CD4-positive, alpha-beta T cell (primary cell): ENCODE measurements around the gene CALN1. TPM values are rescaled to one million over a fixed set of nuclear protein-coding genes. Genes with fewer than 3 reads are reported as not detected.

Source experiments
- ATAC-seq: fragments of 200-7000 bp; cut with Tn5 transposase; one replicate; pipeline ENCODE4 v1.10.0; 2022; ENCODE audit warnings: mild to moderate bottlenecking; ENCODE audit not compliant: poor library complexity
- CTCF ChIA-PET: fragments of 350-600 bp; sonication (Branson Sonifier 250); formaldehyde crosslinking; loops from one replicate; lab custom pipeline; 2021; ENCODE audit warnings: antibody characterized with exemption, inconsistent platforms; lab: Charles Lee
- POLR2A ChIA-PET: fragments of 350-600 bp; sonication (Branson Sonifier 250); formaldehyde crosslinking; loops from one replicate; lab custom pipeline; 2021; ENCODE audit warnings: antibody characterized with exemption, inconsistent platforms; lab: Charles Lee
- DNase-seq, 14 experiments: peaks; one replicate each; pipeline ENCODE4 v3.0.0-alpha.2; 2013 to 2020; ENCODE audit warnings: mixed read lengths in 2 of 14
- H3K27ac ChIP-seq, 2 donors: one replicate each; pipeline versions ENCODE4 v1.5.1 to v1.7.0; 2013; ENCODE audit warnings: low read length in 2 of 2, low read depth in 1 of 2, mild to moderate bottlenecking in 1 of 2
- H3K27me3 ChIP-seq, 2 experiments: 1 replicate in 1 of 2; 2 replicates in 1 of 2; pipeline versions ENCODE4 v1.6.1 to v1.7.0; 2013; ENCODE audit warnings: low read length in 2 of 2, control low read depth in 1 of 2, mild to moderate bottlenecking in 1 of 2, moderate library complexity in 1 of 2; ENCODE audit not compliant: insufficient read depth in 2 of 2, control insufficient read depth in 1 of 2
- H3K36me3 ChIP-seq: one replicate; pipeline ENCODE4 v1.6.1; 2013; ENCODE audit warnings: low read length, control low read depth; ENCODE audit not compliant: insufficient read depth
- H3K4me1 ChIP-seq: one replicate; pipeline ENCODE4 v1.6.1; 2013; ENCODE audit warnings: low read length, control low read depth; ENCODE audit not compliant: insufficient read depth
- H3K4me3 ChIP-seq: one replicate; pipeline ENCODE4 v1.5.1; 2013; ENCODE audit warnings: mild to moderate bottlenecking, low read length, moderate library complexity
- H3K9me3 ChIP-seq, 2 experiments: 1 replicate in 1 of 2; 2 replicates in 1 of 2; pipeline versions ENCODE4 v1.6.1 to v1.7.0; 2013; ENCODE audit warnings: low read length in 2 of 2, mild to moderate bottlenecking in 2 of 2, control low read depth in 1 of 2, moderate library complexity in 1 of 2; ENCODE audit not compliant: control insufficient read depth in 1 of 2, insufficient read depth in 1 of 2
- H3K27ac Mint-ChIP-seq: one replicate; pipeline ENCODE4 v1.8.0; 2020; ENCODE audit warnings: mixed read lengths
- H3K27me3 Mint-ChIP-seq: one replicate; pipeline ENCODE4 v1.8.0; 2021; ENCODE audit warnings: mixed read lengths
- H3K36me3 Mint-ChIP-seq: one replicate; pipeline ENCODE4 v1.8.0; 2021; ENCODE audit warnings: low read depth, mixed read lengths
- H3K4me1 Mint-ChIP-seq: one replicate; pipeline ENCODE4 v1.8.0; 2021; ENCODE audit warnings: low read depth, mixed read lengths
- H3K4me3 Mint-ChIP-seq: one replicate; pipeline ENCODE4 v1.8.0; 2020; ENCODE audit warnings: mild to moderate bottlenecking, mixed read lengths
- H3K9me3 Mint-ChIP-seq: one replicate; pipeline ENCODE4 v1.8.0; 2020; ENCODE audit warnings: mixed read lengths
- CTCF ChIP-seq: fragments of 200-600 bp; IDR thresholded peaks from one replicate; pipeline ENCODE4 v1.8.0; 2022; ENCODE audit warnings: antibody characterized with exemption, mild to moderate bottlenecking
- intact Hi-C, 2 experiments: fragments of 100-400 bp; cut with DNase I in 1 of 2; cut with micrococcal nuclease in 1 of 2; formaldehyde crosslinking; loops; one replicate each; pipeline versions ENCODE4 v1.15.1 to v1.9.0; 2023 to 2025; cut with DNase I, micrococcal nuclease
- total RNA-seq, 174 experiments: library from RNA in 2 of 174; stranded (reverse) in 2 of 174; gene quantifications; one replicate each; pipeline ENCODE4 v1.2.3 and lab custom pipeline; 2021 to 2026

Gene CALN1
- total RNA-seq, 2 experiments from 2014 or later: 0.06 TPM; not detected in 1

DNA sequence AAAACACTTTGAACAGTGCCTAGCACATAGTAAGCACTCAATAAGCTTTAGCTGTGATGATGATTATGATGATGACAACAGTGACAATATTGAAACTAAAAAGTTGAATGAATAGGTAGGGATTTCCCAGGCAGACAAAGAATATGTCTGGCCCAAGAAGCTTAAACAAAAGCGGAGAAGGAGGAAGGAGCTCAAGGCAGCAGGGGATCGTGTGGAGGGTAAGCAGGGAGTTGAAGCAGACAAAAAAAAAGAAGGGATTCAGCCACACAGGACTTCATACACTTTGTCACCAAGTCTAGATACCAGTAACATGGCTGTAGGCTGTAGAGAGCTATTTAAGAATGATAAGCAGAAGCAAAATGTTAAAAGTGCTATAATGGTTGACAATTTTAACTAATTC lies 144.0 kb downstream of the CALN1 start:
- Histone ChIP-seq H3K9me3 (peaks cover 0 to 7% of the 10 kb centered on the region in 2 experiments), H3K36me3 (no peaks in the 10 kb centered on the region), H3K27me3 (no peaks in the 10 kb centered on the region), H3K4me3 (no peak overlapping the region), H3K4me1 (no peaks in the 10 kb centered on the region), H3K27ac (no peak overlapping the region)
- Mint-ChIP-seq H3K4me3 (no peak overlapping the region), H3K27me3 (no peaks in the 10 kb centered on the region), H3K4me1 (no peaks in the 10 kb centered on the region), H3K9me3 (peaks cover 14% of the 10 kb centered on the region), H3K36me3 (no peaks in the 10 kb centered on the region), H3K27ac (no peak overlapping the region)
- TF ChIP-seq CTCF: no peak
- intact Hi-C loops: no loop called here
- ATAC-seq (no peak), DNase-seq (no peak)
- CTCF ChIA-PET: no interaction called here
- POLR2A ChIA-PET: no interaction called here

DNA sequence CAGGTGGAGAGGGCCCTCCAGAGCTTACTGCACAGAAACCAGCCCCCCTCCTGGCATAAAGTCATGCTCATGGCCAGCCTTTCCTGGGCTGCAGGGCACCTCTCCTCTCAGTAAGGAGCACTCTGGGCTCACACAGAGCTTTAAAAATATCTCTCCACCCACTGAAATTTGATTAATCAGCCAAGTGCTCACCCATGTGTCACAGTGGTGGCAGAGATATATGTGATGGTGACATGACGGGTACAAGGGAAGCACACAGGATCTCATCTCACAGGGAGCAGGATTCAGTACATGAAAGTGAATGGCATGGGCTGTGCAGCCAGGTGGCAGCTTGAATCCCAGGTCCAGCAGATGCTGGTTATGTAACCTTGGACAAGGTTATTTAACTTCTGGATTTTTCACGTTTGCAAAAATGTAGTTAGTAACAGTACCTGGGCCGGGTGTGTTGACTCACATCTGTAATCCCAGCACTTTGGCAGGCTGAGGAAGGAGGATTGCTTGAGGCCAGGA lies 144.8 kb downstream of the CALN1 start:
- H3K4me3 ChIP-seq: no peak overlapping the region
- POLR2A ChIA-PET: no interaction called here

DNA sequence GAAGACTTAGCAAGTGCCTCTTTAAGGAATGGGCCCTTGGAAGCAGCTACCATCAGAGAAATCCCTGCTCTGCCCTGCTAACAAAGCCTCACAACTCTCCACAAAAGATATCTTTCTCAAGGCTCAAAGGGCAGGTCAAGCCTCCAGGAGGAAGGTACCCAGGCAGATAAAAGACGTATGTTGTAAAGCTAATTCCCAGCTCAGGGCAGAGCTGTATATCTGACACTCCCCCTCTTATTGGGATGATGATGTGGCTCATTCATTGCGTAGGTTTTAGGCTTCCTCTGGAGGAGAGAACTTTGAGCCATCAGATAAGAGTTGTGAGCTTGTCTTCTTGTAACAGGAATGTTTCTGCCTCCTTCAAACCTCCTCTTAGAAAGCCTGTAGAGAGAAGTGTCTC lies 145.4 kb downstream of the CALN1 start:
- CTCF ChIA-PET: no interaction called here
- Mint-ChIP-seq H3K27ac (no peak overlapping the region), H3K4me1 (no peaks in the 10 kb centered on the region), H3K36me3 (no peaks in the 10 kb centered on the region), H3K27me3 (no peaks in the 10 kb centered on the region), H3K4me3 (no peak overlapping the region), H3K9me3 (peaks cover 10% of the 10 kb centered on the region)
- Histone ChIP-seq H3K4me3 (no peak overlapping the region), H3K4me1 (no peaks in the 10 kb centered on the region), H3K9me3 (peaks cover 0 to 2% of the 10 kb centered on the region in 2 experiments), H3K27me3 (no peaks in the 10 kb centered on the region), H3K27ac (no peak overlapping the region), H3K36me3 (no peaks in the 10 kb centered on the region)
- POLR2A ChIA-PET: no interaction called here
- TF ChIP-seq CTCF: no peak
- intact Hi-C loops: no loop called here
- no peak for DNase-seq
- no peak for ATAC-seq

More for the DNA sequence above, 144.8 kb downstream of the CALN1 start:
- no peaks in the 10 kb centered on the region for H3K27me3 ChIP-seq
- no peaks in the 10 kb centered on the region for H3K4me1 ChIP-seq
- Mint-ChIP-seq H3K27me3 (no peaks in the 10 kb centered on the region), H3K4me3 (no peak overlapping the region), H3K36me3 (no peaks in the 10 kb centered on the region), H3K9me3 (peaks cover 10% of the 10 kb centered on the region), H3K4me1 (no peaks in the 10 kb centered on the region), H3K27ac (no peak overlapping the region)
- DNase-seq (no peak), ATAC-seq (no peak)
- intact Hi-C loops: no loop called here
- CTCF ChIA-PET: no interaction called here
- H3K9me3 ChIP-seq: peaks cover 0 to 6% of the 10 kb centered on the region in 2 experiments
- H3K36me3 ChIP-seq: no peaks in the 10 kb centered on the region
- no peak overlapping the region for H3K27ac ChIP-seq
- TF ChIP-seq CTCF: no peak
